ENCODE measurements around the gene SART3.
"Not testable (repeated sequence)": the region's sequence is repeated elsewhere in the genome, so short reads cannot be mapped to it uniquely, and the experiment has no call there.

The SART3 gene

GRCh38 chr12:108518716-108519496 lies 42.1 kb downstream of the SART3 start:
- no peak for DNase-seq

GRCh38 chr12:108518101-108518715 lies 42.8 kb downstream of the SART3 start:
- DNase-seq = no peak

GRCh38 chr12:108517288-108518100 lies 43.5 kb downstream of the SART3 start:
- no peak for DNase-seq

GRCh38 chr12:108516511-108517275 lies 44.3 kb downstream of the SART3 start:
- no peak for DNase-seq

- no peak for DNase-seq
These were observed 45.1 kb downstream of the SART3 start for GRCh38 chr12:108515916-108516315.

- peak; percentile 98 for DNase-seq
These were observed 45.8 kb downstream of the SART3 start, which contains the start of gene FICD for GRCh38 chr12:108514973-108515814. FICD (plus strand) TSS chr12:108515277; CDS start chr12:108516973, 1,696 bp downstream.

- no peak for DNase-seq
These were observed 46.5 kb downstream of the SART3 start for GRCh38 chr12:108514468-108514972.

GRCh38 chr12:108511633-108512540 lies 49.1 kb downstream of the SART3 start:
- peak; percentile 46 to 49 for DNase-seq

- DNase-seq = no peak
These were observed 50.1 kb downstream of the SART3 start for GRCh38 chr12:108510836-108511235.

GRCh38 chr12:108509806-108510205 lies 51.2 kb downstream of the SART3 start:
- DNase-seq = no peak

- no peak for DNase-seq
These were observed 52.9 kb downstream of the SART3 start for GRCh38 chr12:108507971-108508642.

GRCh38 chr12:108505129-108505528 lies 55.8 kb downstream of the SART3 start:
- DNase-seq = peak in 1 of 2 experiments; percentile 9

- no peak for DNase-seq
These were observed 58.1 kb downstream of the SART3 start for GRCh38 chr12:108502922-108503321.

- no peak for DNase-seq
These were observed 62.8 kb downstream of the SART3 start for GRCh38 chr12:108498136-108498535.

GRCh38 chr12:108495823-108496579 lies 65.0 kb downstream of the SART3 start:
- DNase-seq = no peak

GRCh38 chr12:108495054-108495453 lies 65.9 kb downstream of the SART3 start:
- DNase-seq = no peak

- DNase-seq = no peak
These were observed 69.7 kb downstream of the SART3 start for GRCh38 chr12:108491256-108491655.

GRCh38 chr12:108487029-108487428 lies 73.9 kb downstream of the SART3 start:
- not testable (repeated sequence) for DNase-seq

- DNase-seq = not testable (repeated sequence)
These were observed 75.6 kb downstream of the SART3 start for GRCh38 chr12:108485371-108485770.
